ENCODE measurements around the gene KDELR1.
"Not testable (repeated sequence)": the region's sequence is repeated elsewhere in the genome, so short reads cannot be mapped to it uniquely, and the experiment has no call there.

KDELR1 gene

GRCh38 chr19:48397263-48398101 is 6.1 kb upstream of the KDELR1 start:
- DNase-seq = no peak

- no peak for DNase-seq
Observed at GRCh38 chr19:48396824-48397176, 5.4 kb upstream of the KDELR1 start.

GRCh38 chr19:48396016-48396823 is 4.9 kb upstream of the KDELR1 start:
- DNase-seq = no peak

- DNase-seq = no peak
Observed at GRCh38 chr19:48395499-48395898, 4.1 kb upstream of the KDELR1 start.

GRCh38 chr19:48395170-48395455 is 3.8 kb upstream of the KDELR1 start:
- DNase-seq = no peak

- no peak for DNase-seq
Observed at GRCh38 chr19:48394331-48395169, 3.2 kb upstream of the KDELR1 start.

- DNase-seq = peak; percentile 46
Observed at GRCh38 chr19:48393559-48394330, 2.4 kb upstream of the KDELR1 start, which contains the start of gene GRIN2D. GRIN2D (plus strand) TSS chr19:48393668; CDS start chr19:48398393, 4,725 bp downstream.

GRCh38 chr19:48392860-48393558 is 1.7 kb upstream of the KDELR1 start:
- no peak for DNase-seq

GRCh38 chr19:48392006-48392344 is 624 bp upstream of the KDELR1 start:
- not testable (repeated sequence) for DNase-seq

GRCh38 chr19:48390188-48391099 is 907 bp downstream of the KDELR1 start:
- DNase-seq = peak; percentile 74

GRCh38 chr19:48386981-48387380 is 4.4 kb downstream of the KDELR1 start:
- DNase-seq = no peak

- no peak for DNase-seq
Observed at GRCh38 chr19:48385461-48386087, 5.8 kb downstream of the KDELR1 start.

- no peak for DNase-seq
Observed at GRCh38 chr19:48382286-48382685, 9.1 kb downstream of the KDELR1 start.

- DNase-seq = no peak
Observed at GRCh38 chr19:48381178-48381950, 10.0 kb downstream of the KDELR1 start.

- DNase-seq = no peak
Observed at GRCh38 chr19:48379058-48379457, 12.3 kb downstream of the KDELR1 start.

GRCh38 chr19:48378194-48378570 is 13.2 kb downstream of the KDELR1 start:
- DNase-seq = no peak

GRCh38 chr19:48373567-48373966 is 17.8 kb downstream of the KDELR1 start:
- no peak for DNase-seq

GRCh38 chr19:48372904-48373303 is 18.4 kb downstream of the KDELR1 start:
- no peak for DNase-seq

GRCh38 chr19:48371771-48372170 is 19.6 kb downstream of the KDELR1 start:
- not testable (repeated sequence) for DNase-seq

- no peak for DNase-seq
Observed at GRCh38 chr19:48371367-48371766, 20.0 kb downstream of the KDELR1 start.

All from stimulated activated CD8-positive, alpha-beta memory T cell treated with anti-CD3 and anti-CD28 coated beads, Interleukin-4, amount 100 ng/mL, for 48 hours (primary cell).